ENCODE measurements around the gene COL23A1. TPM values are rescaled to one million over a fixed set of nuclear protein-coding genes. Genes with fewer than 3 reads are reported as not detected.

Gene COL23A1
- polyA plus RNA-seq, 1 donor (not counting 4 experiments of a cell fraction or from before 2014, with no cell fraction given) = not detected

- Histone ChIP-seq H3K36me3 (ENCODE audit: control insufficient read depth in 2 of 2, extremely low read depth in 1 of 2, insufficient read depth in 2 of 2, low read length in 2 of 2) (no peaks in the 10 kb centered on the region), H3K27ac (ENCODE audit: control insufficient read depth, insufficient read depth, low read length) (no peak overlapping the region), H2AFZ (ENCODE audit: control insufficient read depth, low read length) (no peak overlapping the region), H3K9ac (ENCODE audit: control insufficient read depth, extremely low read depth, insufficient read depth, low read length) (no peak overlapping the region), H3K4me2 (ENCODE audit: control insufficient read depth, extremely low read depth, insufficient read depth, low read depth, low read length) (no peak overlapping the region), H3K9me1 (ENCODE audit: control insufficient read depth, extremely low read depth, insufficient read depth, low read length) (no peaks in the 10 kb centered on the region), H3K4me3 (ENCODE audit: control insufficient read depth in 2 of 3, extremely low read depth in 1 of 3, insufficient read depth in 2 of 3, low read depth in 1 of 3, low read length in 3 of 3) (no peak overlapping the region), H3K27me3 (ENCODE audit: control insufficient read depth, extremely low read depth, insufficient read depth, low read length) (no peaks in the 10 kb centered on the region), H3K4me1 (ENCODE audit: control insufficient read depth, extremely low read depth, insufficient read depth, low read length) (peaks cover 13% of the 10 kb centered on the region), H3K79me2 (ENCODE audit: control insufficient read depth, insufficient read depth, low read length) (peaks cover 13% of the 10 kb centered on the region), H4K20me1 (ENCODE audit: control insufficient read depth, extremely low read depth, insufficient read depth, low read length) (no peaks in the 10 kb centered on the region), H3K9me3 (ENCODE audit: control insufficient read depth, low read depth, low read length) (no peaks in the 10 kb centered on the region)
- FAIRE-seq (no peak), DNase-seq (ENCODE audit: low read depth, low spot score) (no peak)
- dilution Hi-C loops (cut with MboI; ENCODE audit: extremely low pct_ligation_motif_present, low sequenced_read_pairs) = no loop called here
- no peak for TF ChIP-seq EZH2 (IDR thresholded peaks at IDR 0.05; ENCODE audit: low read length)
- TF ChIP-seq, protein P1, sequence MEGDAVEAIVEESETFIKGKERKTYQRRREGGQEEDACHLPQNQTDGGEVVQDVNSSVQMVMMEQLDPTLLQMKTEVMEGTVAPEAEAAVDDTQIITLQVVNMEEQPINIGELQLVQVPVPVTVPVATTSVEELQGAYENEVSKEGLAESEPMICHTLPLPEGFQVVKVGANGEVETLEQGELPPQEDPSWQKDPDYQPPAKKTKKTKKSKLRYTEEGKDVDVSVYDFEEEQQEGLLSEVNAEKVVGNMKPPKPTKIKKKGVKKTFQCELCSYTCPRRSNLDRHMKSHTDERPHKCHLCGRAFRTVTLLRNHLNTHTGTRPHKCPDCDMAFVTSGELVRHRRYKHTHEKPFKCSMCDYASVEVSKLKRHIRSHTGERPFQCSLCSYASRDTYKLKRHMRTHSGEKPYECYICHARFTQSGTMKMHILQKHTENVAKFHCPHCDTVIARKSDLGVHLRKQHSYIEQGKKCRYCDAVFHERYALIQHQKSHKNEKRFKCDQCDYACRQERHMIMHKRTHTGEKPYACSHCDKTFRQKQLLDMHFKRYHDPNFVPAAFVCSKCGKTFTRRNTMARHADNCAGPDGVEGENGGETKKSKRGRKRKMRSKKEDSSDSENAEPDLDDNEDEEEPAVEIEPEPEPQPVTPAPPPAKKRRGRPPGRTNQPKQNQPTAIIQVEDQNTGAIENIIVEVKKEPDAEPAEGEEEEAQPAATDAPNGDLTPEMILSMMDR (optimal IDR thresholded peaks at IDR 0.05 in 1 of 3, IDR thresholded peaks at IDR 0.05 in 1 of 3, conservative IDR thresholded peaks at IDR 0.05 in 1 of 3; ENCODE audit: extremely low read depth in 1 of 3, insufficient read depth in 2 of 3, low read length in 3 of 3) = no peak
Measured at GRCh38 chr5:178630475-178630930, 40.3 kb upstream of the COL23A1 start.

GRCh38 chr5:178627259-178627598 is 37.0 kb upstream of the COL23A1 start:
- Histone ChIP-seq H3K36me3 (ENCODE audit: control insufficient read depth in 2 of 2, extremely low read depth in 1 of 2, insufficient read depth in 2 of 2, low read length in 2 of 2) (peaks cover under 1 to 8% of the 10 kb centered on the region in 2 experiments), H3K4me3 (ENCODE audit: control insufficient read depth in 2 of 3, extremely low read depth in 1 of 3, insufficient read depth in 2 of 3, low read depth in 1 of 3, low read length in 3 of 3) (peak overlapping the region; percentile 52 to 63 (median 56)), H2AFZ (ENCODE audit: control insufficient read depth, low read length) (peak overlapping the region; percentile 90), H3K4me1 (ENCODE audit: control insufficient read depth, extremely low read depth, insufficient read depth, low read length) (peaks cover 17% of the 10 kb centered on the region), H3K27me3 (ENCODE audit: control insufficient read depth, extremely low read depth, insufficient read depth, low read length) (no peaks in the 10 kb centered on the region), H3K79me2 (ENCODE audit: control insufficient read depth, insufficient read depth, low read length) (peaks cover 42% of the 10 kb centered on the region), H3K4me2 (ENCODE audit: control insufficient read depth, extremely low read depth, insufficient read depth, low read depth, low read length) (peak overlapping the region; percentile 45), H3K27ac (ENCODE audit: control insufficient read depth, insufficient read depth, low read length) (peak overlapping the region; percentile 55), H3K9me3 (ENCODE audit: control insufficient read depth, low read depth, low read length) (no peaks in the 10 kb centered on the region), H3K9me1 (ENCODE audit: control insufficient read depth, extremely low read depth, insufficient read depth, low read length) (no peaks in the 10 kb centered on the region), H3K9ac (ENCODE audit: control insufficient read depth, extremely low read depth, insufficient read depth, low read length) (peak overlapping the region; percentile 42), H4K20me1 (ENCODE audit: control insufficient read depth, extremely low read depth, insufficient read depth, low read length) (no peaks in the 10 kb centered on the region)
- dilution Hi-C loops (cut with MboI; ENCODE audit: extremely low pct_ligation_motif_present, low sequenced_read_pairs) = no loop called here
- no peak for TF ChIP-seq EZH2 (IDR thresholded peaks at IDR 0.05; ENCODE audit: low read length)
- TF ChIP-seq, protein P1 (optimal IDR thresholded peaks at IDR 0.05 in 1 of 3, IDR thresholded peaks at IDR 0.05 in 1 of 3, conservative IDR thresholded peaks at IDR 0.05 in 1 of 3; ENCODE audit: extremely low read depth in 1 of 3, insufficient read depth in 2 of 3, low read length in 3 of 3) = no peak
- DNase-seq (ENCODE audit: low read depth, low spot score) (no peak), FAIRE-seq (no peak)
